Measurements from ENCODE around the gene OTOF. TPM values are rescaled to one million over a fixed set of nuclear protein-coding genes. Genes with fewer than 3 reads are reported as not detected.

The OTOF gene
- total and polyA plus RNA-seq, 2 of the 4 experiments (the other 2 are of a cell fraction) = 0.03 TPM; not detected in 1

DNA sequence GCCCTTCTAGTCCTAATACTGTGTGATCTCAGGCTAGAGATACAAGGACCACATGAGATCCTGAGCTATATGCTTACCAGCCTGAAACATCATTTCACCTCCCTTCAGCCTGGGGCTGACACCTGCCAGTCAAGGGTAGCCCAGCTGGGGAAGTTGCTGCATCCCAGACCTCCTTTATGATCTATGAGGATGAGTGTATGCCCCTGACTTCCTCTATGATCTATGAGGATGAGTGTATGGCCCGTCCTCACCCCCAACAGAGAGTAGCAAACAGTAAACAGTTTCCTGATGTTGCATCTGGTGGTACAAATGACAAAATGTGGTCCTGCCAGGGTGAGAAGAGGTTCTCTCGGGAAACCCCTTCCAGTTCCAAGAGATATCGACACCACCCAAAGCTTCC is 8.9 kb upstream of the OTOF start:
- dilution Hi-C loops (cut with HindIII; ENCODE audit: low sequenced_read_pairs, unreplicated experiment) = no loop called here
- CTCF ChIA-PET = no interaction called here
- BruUV-seq (replicated peaks) = no TSS peak

More for the DNA sequence above, 8.9 kb upstream of the OTOF start:
- Histone ChIP-seq H4K5ac (ENCODE audit: low read depth, low read length) (no peak overlapping the region), H3K27me3 (ENCODE audit: control insufficient read depth, insufficient read depth, low read length) (peaks cover 42% of the 10 kb centered on the region), H3K4me2 (ENCODE audit: low read depth, low read length) (no peak overlapping the region), H3K14ac (replicated peaks; ENCODE audit: low read depth, low read length) (no peak overlapping the region), H2BK15ac (ENCODE audit: low read depth, low read length) (no peak overlapping the region), H3K79me1 (ENCODE audit: low read depth in 1 of 2, low read length in 2 of 2) (no peaks in the 10 kb centered on the region), H3K27ac (ENCODE audit: insufficient read depth, low read length) (no peak overlapping the region), H3K9me1 (ENCODE audit: insufficient read depth, low read length) (peaks cover 6% of the 10 kb centered on the region), H2BK20ac (ENCODE audit: low read depth, low read length) (no peak overlapping the region), H2BK120ac (ENCODE audit: low read depth, low read length) (no peak overlapping the region), H3K18ac (ENCODE audit: low read depth, low read length) (no peak overlapping the region), H4K91ac (ENCODE audit: insufficient read depth, low read depth, low read length) (no peak overlapping the region), H3K9me3 (ENCODE audit: control insufficient read depth, insufficient read depth, low read length) (no peaks in the 10 kb centered on the region), H3K4me3 (ENCODE audit: insufficient read depth, low read depth, low read length) (no peak overlapping the region), H3K4ac (ENCODE audit: low read depth, low read length) (no peak overlapping the region), H2BK5ac (ENCODE audit: low read depth, low read length, poor library complexity, severe bottlenecking) (no peak overlapping the region), H4K8ac (ENCODE audit: low read depth in 2 of 2, low read length in 2 of 2) (no peak overlapping the region), H2AFZ (replicated peaks; ENCODE audit: low read length, poor library complexity) (no peak overlapping the region), H3K23ac (ENCODE audit: low read depth, low read length) (no peak overlapping the region), H3K9ac (ENCODE audit: low read depth, low read length) (no peak overlapping the region), H3K4me1 (ENCODE audit: control insufficient read depth, insufficient read depth, low read length) (no peaks in the 10 kb centered on the region), H3K56ac (ENCODE audit: extremely low read depth, insufficient read depth, low read length) (no peak overlapping the region), H2AK5ac (ENCODE audit: low read depth, low read length) (no peak overlapping the region), H2AK9ac (replicated peaks; ENCODE audit: low read depth, low read length, poor library complexity) (no peak overlapping the region), H3K36me3 (ENCODE audit: control insufficient read depth, insufficient read depth, low read length) (no peaks in the 10 kb centered on the region), H4K20me1 (ENCODE audit: insufficient read depth, low read length) (no peaks in the 10 kb centered on the region)
- TF ChIP-seq CEBPB (IDR thresholded peaks at IDR 0.05; ENCODE audit: low read depth, low read length) (no peak), MAFK (IDR thresholded peaks at IDR 0.05; ENCODE audit: low read depth, low read length) (no peak), CHD1 (IDR thresholded peaks at IDR 0.05; ENCODE audit: low read depth, low read length) (no peak)
- TF ChIP-seq, protein P1, sequence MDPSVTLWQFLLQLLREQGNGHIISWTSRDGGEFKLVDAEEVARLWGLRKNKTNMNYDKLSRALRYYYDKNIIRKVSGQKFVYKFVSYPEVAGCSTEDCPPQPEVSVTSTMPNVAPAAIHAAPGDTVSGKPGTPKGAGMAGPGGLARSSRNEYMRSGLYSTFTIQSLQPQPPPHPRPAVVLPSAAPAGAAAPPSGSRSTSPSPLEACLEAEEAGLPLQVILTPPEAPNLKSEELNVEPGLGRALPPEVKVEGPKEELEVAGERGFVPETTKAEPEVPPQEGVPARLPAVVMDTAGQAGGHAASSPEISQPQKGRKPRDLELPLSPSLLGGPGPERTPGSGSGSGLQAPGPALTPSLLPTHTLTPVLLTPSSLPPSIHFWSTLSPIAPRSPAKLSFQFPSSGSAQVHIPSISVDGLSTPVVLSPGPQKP (IDR thresholded peaks at IDR 0.05; ENCODE audit: borderline replicate concordance, low read depth, low read length) = no peak
- TF ChIP-seq, protein P2, sequence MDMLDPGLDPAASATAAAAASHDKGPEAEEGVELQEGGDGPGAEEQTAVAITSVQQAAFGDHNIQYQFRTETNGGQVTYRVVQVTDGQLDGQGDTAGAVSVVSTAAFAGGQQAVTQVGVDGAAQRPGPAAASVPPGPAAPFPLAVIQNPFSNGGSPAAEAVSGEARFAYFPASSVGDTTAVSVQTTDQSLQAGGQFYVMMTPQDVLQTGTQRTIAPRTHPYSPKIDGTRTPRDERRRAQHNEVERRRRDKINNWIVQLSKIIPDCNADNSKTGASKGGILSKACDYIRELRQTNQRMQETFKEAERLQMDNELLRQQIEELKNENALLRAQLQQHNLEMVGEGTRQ (IDR thresholded peaks at IDR 0.05; ENCODE audit: low read depth, low read length) = no peak
- TF ChIP-seq, protein P3, sequence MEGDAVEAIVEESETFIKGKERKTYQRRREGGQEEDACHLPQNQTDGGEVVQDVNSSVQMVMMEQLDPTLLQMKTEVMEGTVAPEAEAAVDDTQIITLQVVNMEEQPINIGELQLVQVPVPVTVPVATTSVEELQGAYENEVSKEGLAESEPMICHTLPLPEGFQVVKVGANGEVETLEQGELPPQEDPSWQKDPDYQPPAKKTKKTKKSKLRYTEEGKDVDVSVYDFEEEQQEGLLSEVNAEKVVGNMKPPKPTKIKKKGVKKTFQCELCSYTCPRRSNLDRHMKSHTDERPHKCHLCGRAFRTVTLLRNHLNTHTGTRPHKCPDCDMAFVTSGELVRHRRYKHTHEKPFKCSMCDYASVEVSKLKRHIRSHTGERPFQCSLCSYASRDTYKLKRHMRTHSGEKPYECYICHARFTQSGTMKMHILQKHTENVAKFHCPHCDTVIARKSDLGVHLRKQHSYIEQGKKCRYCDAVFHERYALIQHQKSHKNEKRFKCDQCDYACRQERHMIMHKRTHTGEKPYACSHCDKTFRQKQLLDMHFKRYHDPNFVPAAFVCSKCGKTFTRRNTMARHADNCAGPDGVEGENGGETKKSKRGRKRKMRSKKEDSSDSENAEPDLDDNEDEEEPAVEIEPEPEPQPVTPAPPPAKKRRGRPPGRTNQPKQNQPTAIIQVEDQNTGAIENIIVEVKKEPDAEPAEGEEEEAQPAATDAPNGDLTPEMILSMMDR (conservative IDR thresholded peaks at IDR 0.05; ENCODE audit: low read depth, low read length) = no peak
- POLR2A ChIA-PET (ENCODE audit: unreplicated experiment) = no interaction called here
- in situ Hi-C loops (cut with MboI; ENCODE audit: low sequenced_read_pairs) (no loop called here), intact Hi-C loops (cut with micrococcal nuclease) (no loop called here)
- no peak for DNase-seq
- ATAC-seq (ENCODE audit: low read depth) = no peak
- no CpG with 5 or more reads among the region's 3 CpGs for WGBS, 2 experiments (ENCODE audit: extremely low coverage in 2 of 2, insufficient read length in 1 of 2)
